Mucosa of descending colon (tissue), 3 donors: ENCODE measurements around the gene UVRAG. TPM values are rescaled to one million over a fixed set of nuclear protein-coding genes. Genes with fewer than 3 reads are reported as not detected.

Experiments
- ATAC-seq: fragments of 200-7000 bp; cut with Tn5 transposase; one replicate; pipeline ENCODE4 v1.9.1; 2020; ENCODE audit warnings: mild to moderate bottlenecking, moderate library complexity
- DNase-seq, 3 donors: peaks; one replicate each; pipeline ENCODE4 v3.0.0-alpha.2; 2020
- H3K36me3 ChIP-seq: fragments of 200-600 bp; one replicate; pipeline ENCODE4 v1.8.0; 2021; ENCODE audit warnings: low read depth, mild to moderate bottlenecking
- H3K4me1 ChIP-seq: fragments of 200-600 bp; one replicate; pipeline ENCODE4 v1.8.0; 2021; ENCODE audit warnings: low read depth, mild to moderate bottlenecking
- H3K4me3 ChIP-seq: fragments of 200-600 bp; one replicate; pipeline ENCODE4 v1.8.0; 2021; ENCODE audit warnings: mild to moderate bottlenecking
- H3K9me3 ChIP-seq: fragments of 200-600 bp; one replicate; pipeline ENCODE4 v1.8.0; 2021; ENCODE audit warnings: mild to moderate bottlenecking
- intact Hi-C, 2 donors: fragments of 100-400 bp; cut with DNase I in 1 of 2; cut with micrococcal nuclease in 1 of 2; formaldehyde crosslinking; loops; one replicate each; pipeline versions ENCODE4 v1.11.0 to v1.11.1; 2022; cut with DNase I, micrococcal nuclease
- total RNA-seq, 3 donors: library from RNA; stranded (reverse); fragmentation: NEBNext Ultra II Directional in 2 of 3; extraction: Animal tissue kit (Norgen Biotek cat#: 25700) in 2 of 3; gene quantifications; one replicate each; pipeline versions ENCODE4 v1.2.1 to v1.2.4, GENCODE V29; 2021 to 2023
- TF ChIP-seq, protein P1 (sequence below): fragments of 200-600 bp; IDR thresholded peaks from one replicate; pipeline ENCODE4 v1.8.0; 2022; ENCODE audit warnings: antibody characterized with exemption, mild to moderate bottlenecking
- donor health status: DM: no; HTN: no; CAD: no; lungs with moderate emphysema.
- donor health status: DM: no; HTN: no; CAD: no.
- donor health status: DM: no; HTN: yes; CAD: no.

The UVRAG gene
- total RNA-seq, 3 donors from 2014 or later, result 14.9 to 37.1 (median 16.9) TPM

DNA sequence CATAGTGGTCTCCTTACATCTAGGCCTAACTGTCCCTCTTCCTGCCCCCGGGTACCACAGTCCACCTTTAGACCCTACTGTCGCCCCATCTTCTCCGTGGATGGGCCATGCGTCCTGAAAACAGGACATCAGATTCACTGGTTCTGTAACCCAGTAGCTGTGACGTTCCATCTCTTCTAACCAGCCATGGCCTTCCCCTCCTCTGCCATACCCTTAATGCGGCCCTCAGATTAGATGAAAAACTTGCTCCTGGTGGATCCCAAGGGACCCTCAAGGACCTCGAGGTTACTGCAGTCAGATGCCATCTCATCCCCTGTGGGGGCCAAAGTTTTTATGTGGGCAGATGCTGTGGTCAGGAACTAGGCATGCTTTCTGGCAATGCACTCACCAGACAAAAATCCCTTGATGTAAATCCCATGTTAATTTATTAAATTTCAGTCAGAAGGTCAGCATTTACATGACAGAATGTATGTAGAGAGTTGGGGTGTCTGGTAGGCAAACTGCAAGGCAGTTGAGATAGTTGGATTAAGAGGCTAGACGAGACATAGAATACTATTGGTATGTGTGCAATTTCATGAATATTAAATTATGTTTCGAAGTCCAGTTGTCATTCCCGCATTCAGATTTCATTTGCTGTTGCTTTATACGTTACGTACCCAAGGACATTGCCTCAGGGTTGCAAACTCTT, 327.0 kb downstream of the UVRAG start:
- no peaks in the 10 kb centered on the region for H3K9me3 ChIP-seq
- TF ChIP-seq, protein P1, sequence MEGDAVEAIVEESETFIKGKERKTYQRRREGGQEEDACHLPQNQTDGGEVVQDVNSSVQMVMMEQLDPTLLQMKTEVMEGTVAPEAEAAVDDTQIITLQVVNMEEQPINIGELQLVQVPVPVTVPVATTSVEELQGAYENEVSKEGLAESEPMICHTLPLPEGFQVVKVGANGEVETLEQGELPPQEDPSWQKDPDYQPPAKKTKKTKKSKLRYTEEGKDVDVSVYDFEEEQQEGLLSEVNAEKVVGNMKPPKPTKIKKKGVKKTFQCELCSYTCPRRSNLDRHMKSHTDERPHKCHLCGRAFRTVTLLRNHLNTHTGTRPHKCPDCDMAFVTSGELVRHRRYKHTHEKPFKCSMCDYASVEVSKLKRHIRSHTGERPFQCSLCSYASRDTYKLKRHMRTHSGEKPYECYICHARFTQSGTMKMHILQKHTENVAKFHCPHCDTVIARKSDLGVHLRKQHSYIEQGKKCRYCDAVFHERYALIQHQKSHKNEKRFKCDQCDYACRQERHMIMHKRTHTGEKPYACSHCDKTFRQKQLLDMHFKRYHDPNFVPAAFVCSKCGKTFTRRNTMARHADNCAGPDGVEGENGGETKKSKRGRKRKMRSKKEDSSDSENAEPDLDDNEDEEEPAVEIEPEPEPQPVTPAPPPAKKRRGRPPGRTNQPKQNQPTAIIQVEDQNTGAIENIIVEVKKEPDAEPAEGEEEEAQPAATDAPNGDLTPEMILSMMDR, result no peak
- peaks cover 4% of the 10 kb centered on the region for H3K4me1 ChIP-seq
- no peak for ATAC-seq
- H3K36me3 ChIP-seq, result no peaks in the 10 kb centered on the region
- intact Hi-C loops, result no loop called here
- H3K4me3 ChIP-seq, result no peak overlapping the region
- no peak for DNase-seq

DNA sequence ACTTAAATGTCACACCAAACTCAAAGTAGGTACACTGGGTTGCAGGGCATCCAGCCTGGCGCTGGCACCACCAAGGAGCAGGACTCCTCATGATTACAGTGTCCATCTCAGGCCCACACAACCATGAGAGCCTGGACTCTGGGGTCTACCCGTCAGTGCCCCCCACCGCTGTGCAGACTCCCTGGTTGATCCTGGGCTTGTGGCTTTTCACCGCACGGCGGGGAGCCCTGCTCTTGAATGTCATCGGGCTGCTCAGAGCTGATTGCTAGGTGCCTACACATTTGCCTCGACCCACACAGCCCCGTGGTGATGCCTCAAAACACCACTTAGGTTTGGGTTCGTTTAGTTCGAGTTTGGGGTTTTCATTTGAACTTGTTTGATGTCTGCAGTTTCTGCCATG, 328.3 kb downstream of the UVRAG start:
- Histone ChIP-seq H3K4me3 (no peak overlapping the region), H3K4me1 (peaks cover 9% of the 10 kb centered on the region), H3K36me3 (no peaks in the 10 kb centered on the region), H3K9me3 (no peaks in the 10 kb centered on the region)
- TF ChIP-seq, protein P1, result no peak
- intact Hi-C loops, result no loop called here
- DNase-seq (no peak), ATAC-seq (no peak)

DNA sequence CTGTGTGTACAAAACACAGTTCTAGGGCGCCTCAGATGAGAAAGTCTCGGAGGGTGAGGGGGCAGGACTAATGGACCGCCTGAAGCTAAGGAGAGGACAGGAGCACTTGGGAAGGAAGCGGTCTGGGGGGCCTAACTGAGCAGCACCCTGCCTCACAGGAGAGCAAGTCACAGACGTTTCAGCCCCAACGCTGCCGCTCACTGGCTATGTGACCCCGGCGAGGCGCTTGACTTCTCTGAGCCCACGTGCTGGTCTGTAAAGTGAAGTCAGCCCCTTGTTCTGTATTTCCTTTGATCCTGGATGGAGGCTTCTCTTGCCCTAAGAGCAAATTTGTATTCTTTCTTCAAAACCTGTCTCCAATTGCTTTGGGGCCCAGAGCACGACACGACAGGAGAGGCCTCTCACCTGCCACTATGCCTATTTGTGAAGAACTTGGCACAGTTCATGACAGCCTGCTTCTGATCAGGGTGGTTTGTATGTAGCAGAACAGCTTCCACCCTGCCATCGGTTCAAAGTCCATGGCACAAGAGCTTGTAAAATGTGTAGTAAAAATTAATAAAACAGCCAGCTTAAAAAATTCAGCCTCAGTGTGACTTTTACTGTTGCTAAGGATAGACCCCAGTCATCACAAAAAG, 332.2 kb downstream of the UVRAG start:
- TF ChIP-seq, protein P1, result no peak
- Histone ChIP-seq H3K9me3 (no peaks in the 10 kb centered on the region), H3K4me1 (peaks cover 22% of the 10 kb centered on the region), H3K4me3 (no peak overlapping the region), H3K36me3 (no peaks in the 10 kb centered on the region)
- ATAC-seq (peak; percentile 66), DNase-seq (peak in 2 of 3 donors; percentile 60 to 82)
- intact Hi-C loops, result no loop called here

DNA sequence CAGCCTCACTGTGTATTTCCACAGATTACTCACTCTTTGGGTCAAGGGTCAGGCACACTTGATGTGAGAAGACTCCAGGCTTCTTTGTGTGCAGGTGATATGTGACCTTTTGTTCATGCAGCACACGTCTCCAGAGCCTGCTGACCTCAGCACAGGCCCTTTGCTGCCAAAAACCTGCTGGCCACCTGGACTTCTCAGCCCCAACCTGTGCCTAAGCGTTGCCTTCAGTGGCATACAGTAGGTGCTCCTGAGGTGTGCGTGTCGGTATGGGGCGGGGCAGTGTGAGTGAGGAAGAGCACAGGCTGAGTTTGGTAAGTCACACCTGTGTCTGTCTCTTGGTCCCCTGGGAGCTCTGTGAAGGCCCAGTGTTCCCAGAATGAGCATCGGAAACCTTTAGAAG, 333.2 kb downstream of the UVRAG start:
- no peak overlapping the region for H3K4me3 ChIP-seq
- H3K9me3 ChIP-seq, result no peaks in the 10 kb centered on the region
- ATAC-seq (peak; percentile 54), DNase-seq (peak; percentile 57 to 66 (median 65))
- TF ChIP-seq, protein P1, result no peak
- no peaks in the 10 kb centered on the region for H3K36me3 ChIP-seq
- intact Hi-C loops, result no loop called here
- H3K4me1 ChIP-seq, result peaks cover 32% of the 10 kb centered on the region

DNA sequence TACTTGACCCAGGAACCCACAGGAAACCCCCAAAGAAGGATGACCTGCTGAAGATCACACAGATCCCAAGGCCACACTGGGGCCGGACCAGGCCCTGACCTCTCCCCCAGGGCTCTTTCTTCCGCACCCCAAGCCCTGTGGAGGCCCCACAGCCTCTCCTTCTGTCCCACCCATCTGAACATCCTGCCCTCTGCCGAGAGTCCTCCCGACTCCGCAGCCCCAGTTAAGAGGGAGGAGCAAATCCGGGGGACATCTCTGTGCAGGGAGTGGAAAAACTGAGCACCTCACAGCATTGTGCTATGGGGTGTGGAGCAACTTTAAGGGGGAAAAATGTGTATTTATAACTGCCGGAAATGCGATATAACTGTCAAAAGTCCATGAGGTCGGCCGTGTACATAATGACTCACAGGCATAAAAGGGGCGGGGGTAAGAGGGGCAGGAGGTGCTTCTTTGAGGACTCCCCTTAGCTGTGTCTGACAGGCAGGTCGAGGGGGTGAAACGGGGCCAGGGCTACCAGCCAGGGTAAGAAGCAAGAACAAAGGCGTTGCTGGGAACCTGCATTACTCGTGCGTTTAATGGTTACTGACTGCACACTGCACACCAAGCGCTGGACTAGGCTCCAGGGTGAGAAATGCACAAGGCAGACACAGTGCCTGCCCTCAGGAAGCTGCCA, 334.1 kb downstream of the UVRAG start:
- ATAC-seq, result peak; percentile 64
- peaks cover 32% of the 10 kb centered on the region for H3K4me1 ChIP-seq
- intact Hi-C loops, result no loop called here
- H3K4me3 ChIP-seq, result no peak overlapping the region
- no peaks in the 10 kb centered on the region for H3K36me3 ChIP-seq
- peak; percentile 80 to 82 (median 80) for DNase-seq
- TF ChIP-seq, protein P1, result no peak
- no peaks in the 10 kb centered on the region for H3K9me3 ChIP-seq
